GM12878 (cell line): Measurements from ENCODE around the gene CHDH. TPM values are rescaled to one million over a fixed set of nuclear protein-coding genes. Genes with fewer than 3 reads are reported as not detected.

Source experiments
- ATAC-seq: fragments of 200-7000 bp; cut with Tn5 transposase; 3 replicates; pipeline ENCODE4 v1.9.1; 2020; ENCODE audit warnings: mild to moderate bottlenecking, moderate library complexity
- BruUV-seq: library from RNA; stranded (reverse); fragments of 400-500 nt; replicated peaks from 2 replicates; lab custom pipeline; 2021; lab: Mats Ljungman, UMichigan
- CTCF ChIA-PET: fragments of 300-600 bp; sonication (Branson Sonifier 250); formaldehyde crosslinking; extraction: SDS; loops from one replicate; lab custom pipeline; 2021; ENCODE audit warnings: inconsistent platforms; lab: Yijun Ruan, JAX
- POLR2A ChIA-PET: fragments of 350-600 bp; formaldehyde crosslinking; extraction: SDS; loops from one replicate; lab custom pipeline; 2021; ENCODE audit warnings: inconsistent platforms; lab: Charles Lee
- RAD21 ChIA-PET: fragments of 300-600 bp; sonication (Branson Sonifier 250); formaldehyde crosslinking; loops from one replicate; lab custom pipeline; 2023; ENCODE audit warnings: antibody characterized with exemption; ENCODE audit not compliant: unreplicated experiment; lab: Charles Lee
- SMC1A ChIA-PET: fragments of 300-600 bp; sonication (Branson Sonifier 250); formaldehyde crosslinking; loops from one replicate; lab custom pipeline; 2023; ENCODE audit not compliant: unreplicated experiment, uncharacterized antibody; lab: Charles Lee
- DNase-seq: peaks from one replicate; pipeline ENCODE4 v3.0.0-alpha.2; 2011; ENCODE audit warnings: low read depth, low spot score
- FAIRE-seq: peaks from 3 replicates; lab custom pipeline; 2011; peaks lifted over from hg19 to GRCh38; lab: Jason Lieb, UNC
- H2AFZ ChIP-seq: 2 replicates; pipeline ENCODE4 v1.6.0; 2011; ENCODE audit warnings: low read depth, low read length, control low read depth; ENCODE audit not compliant: control insufficient read depth
- H3K27ac ChIP-seq: 2 replicates; pipeline ENCODE4 v1.5.1; 2011; ENCODE audit warnings: control low read depth; ENCODE audit not compliant: control insufficient read depth, insufficient read depth
- H3K27me3 ChIP-seq, 2 experiments: replicated peaks in 1 of 2; 2 replicates each; pipeline versions ENCODE4 v1.6.0 to v1.6.1; 2011; ENCODE audit warnings: low read length in 1 of 2; ENCODE audit not compliant: control insufficient read depth in 2 of 2, insufficient read depth in 2 of 2
- H3K36me3 ChIP-seq, 2 experiments: 2 replicates each; pipeline ENCODE4 v1.5.1; 2011; ENCODE audit warnings: low read length in 1 of 2; ENCODE audit not compliant: control insufficient read depth in 2 of 2, insufficient read depth in 2 of 2
- H3K4me1 ChIP-seq: 2 replicates; pipeline ENCODE4 v1.6.1; 2011; ENCODE audit warnings: mild to moderate bottlenecking, low read length, moderate library complexity, mixed read lengths; ENCODE audit not compliant: control insufficient read depth, insufficient read depth
- H3K4me2 ChIP-seq: 2 replicates; pipeline ENCODE4 v1.6.0; 2011; ENCODE audit warnings: control low read depth; ENCODE audit not compliant: control insufficient read depth, insufficient read depth
- H3K4me3 ChIP-seq: fragments of 200-600 bp; sonication (generic); 2 replicates; pipeline ENCODE4 v1.5.1; 2016
- H3K79me2 ChIP-seq: 2 replicates; pipeline ENCODE4 v1.6.0; 2011; ENCODE audit warnings: low read length; ENCODE audit not compliant: control insufficient read depth, insufficient read depth
- H3K9ac ChIP-seq: 2 replicates; pipeline ENCODE4 v1.8.0; 2011; ENCODE audit warnings: low read length, control low read depth, mixed read lengths; ENCODE audit not compliant: control insufficient read depth, insufficient read depth
- H3K9me3 ChIP-seq: replicated peaks from 3 replicates; pipeline ENCODE4 v1.5.1; 2011; ENCODE audit warnings: mild to moderate bottlenecking, low read length; ENCODE audit not compliant: control insufficient read depth, insufficient read depth
- H4K20me1 ChIP-seq: 2 replicates; pipeline ENCODE4 v1.6.0; 2011; ENCODE audit not compliant: control insufficient read depth, insufficient read depth
- CBX5 ChIP-seq: sonication (generic); IDR thresholded peaks from 2 replicates; pipeline ENCODE4 v1.6.1; 2016; ENCODE audit warnings: low read depth, moderate library complexity, mild to moderate bottlenecking, inconsistent platforms
- FOS ChIP-seq: IDR thresholded peaks from 3 replicates; pipeline ENCODE4 v1.6.1; 2011; ENCODE audit warnings: borderline replicate concordance; ENCODE audit not compliant: insufficient read length; ENCODE audit errors: extremely low read depth
- HDAC6 ChIP-seq: fragments of 200-600 bp; sonication (generic); IDR thresholded peaks from one replicate; pipeline ENCODE4 v1.8.0; 2017; ENCODE audit warnings: antibody characterized with exemption; ENCODE audit not compliant: unreplicated experiment
- MYB ChIP-seq: fragments of 150-350 bp; IDR thresholded peaks from 2 replicates; pipeline ENCODE4 v1.6.1; 2014; ENCODE audit warnings: mild to moderate bottlenecking, low read depth, low read length, borderline replicate concordance
- POLR2AphosphoS5 ChIP-seq: IDR thresholded peaks from 2 replicates; pipeline ENCODE4 v1.6.1; 2011; ENCODE audit warnings: mild to moderate bottlenecking, low read length, inconsistent platforms
- RB1 ChIP-seq: fragments of 450-650 bp; formaldehyde crosslinking; IDR thresholded peaks from 2 replicates; pipeline ENCODE4 v1.6.1; 2017; ENCODE audit warnings: mild to moderate bottlenecking, borderline replicate concordance
- RCOR1 ChIP-seq: conservative IDR thresholded peaks from 2 replicates; pipeline ENCODE4 v1.6.1; 2012; ENCODE audit warnings: low read depth, low read length, improper control_type of control experiment
- SMARCA5 ChIP-seq: fragments of 450-650 bp; IDR thresholded peaks from 2 replicates; pipeline ENCODE4 v1.6.1; 2017; ENCODE audit warnings: mild to moderate bottlenecking
- TCF7 ChIP-seq: IDR thresholded peaks from 2 replicates; pipeline ENCODE4 v1.6.1; 2014; ENCODE audit warnings: antibody characterized with exemption, borderline replicate concordance
- WGBS: methylation state at CpG from one replicate; pipeline ENCODE4 v1.1.6; 2016; ENCODE audit warnings: low lambda C conversion rate; ENCODE audit not compliant: insufficient replicate concordance, insufficient coverage; ENCODE audit errors: missing lambda C conversion rate; 5-methylcytosine and 5-hydroxymethylcytosine counted together
- in situ Hi-C: fragments of 300-500 bp; cut with MboI; formaldehyde crosslinking; loops from 9 replicates; pipeline ENCODE4 v1.14.3; 2018; ENCODE audit warnings: mixed read lengths
- intact Hi-C: fragments of 100-400 bp; cut with micrococcal nuclease; formaldehyde crosslinking; loops from one replicate; pipeline ENCODE4 v1.14.2; 2022; ENCODE audit not compliant: unreplicated experiment
- polyA plus RNA-seq, 11 experiments: library from polyadenylated mRNA; depleted of rRNA in 4 of 11; unstranded in 6 of 11; stranded (reverse) in 5 of 11; fragments of >200 nt; fragmentation: Nextera tagmentation in 4 of 11; fragmentation: Illumina TruSeq in 1 of 11; extraction: Ambion mirVana in 4 of 11; extraction: Trizol in 1 of 11; gene quantifications; 1 replicate in 1 of 11; 2 replicates in 10 of 11; pipeline versions ENCODE4 v1.2.1 to v1.2.3, GENCODE V29; 2011 to 2016; ENCODE audit warnings: inconsistent platforms in 2 of 11, missing spikeins in 2 of 11, low read depth in 1 of 11
- total RNA-seq, 4 experiments: library from RNA; depleted of rRNA in 3 of 4; stranded (reverse); fragments of >200 nt in 3 of 4; fragmentation: Illumina TruSeq in 1 of 4; extraction: Trizol in 1 of 4; gene quantifications; 2 replicates each; pipeline versions ENCODE4 v1.2.1 to v1.2.3, GENCODE V29; 2013 to 2021
- TF ChIP-seq, protein P1 (sequence below): fragments of 450-650 bp; IDR thresholded peaks from 2 replicates; pipeline ENCODE4 v1.6.1; 2017; ENCODE audit warnings: low read depth, mild to moderate bottlenecking, moderate library complexity
- TF ChIP-seq, protein P2 (sequence below): fragments of 450-650 bp; IDR thresholded peaks from 2 replicates; pipeline ENCODE4 v1.6.1; 2017; ENCODE audit warnings: mild to moderate bottlenecking, moderate library complexity
- TF ChIP-seq, protein P3 (sequence below): fragments of 450-650 bp; IDR thresholded peaks from 2 replicates; pipeline ENCODE4 v1.6.1; 2017; ENCODE audit warnings: mild to moderate bottlenecking, moderate library complexity

Gene CHDH
- total and polyA plus RNA-seq, 10 of the 15 experiments (the other 5 are each of a cell fraction or from before 2014, with no cell fraction given) = 0.95 to 8.3 (median 2.9) TPM

DNA sequence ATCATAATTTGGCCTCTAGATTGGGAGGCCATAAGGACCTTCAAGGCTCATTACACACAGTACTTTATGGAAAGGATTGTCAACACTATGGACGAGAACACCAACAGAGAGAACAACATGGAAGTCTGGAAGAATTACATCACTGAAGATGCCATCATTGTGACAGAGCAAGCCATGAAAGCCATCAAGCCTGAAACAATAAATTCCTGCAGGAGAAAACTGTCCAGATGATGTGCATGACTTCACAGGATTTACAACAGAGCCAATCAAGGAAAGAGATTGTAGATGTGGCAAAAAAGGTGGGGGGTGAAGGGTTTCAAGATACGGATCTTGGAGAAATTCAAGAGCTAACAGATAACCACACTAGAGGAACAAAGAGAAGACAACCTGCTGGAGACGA is 16.0 kb upstream of the CHDH start (continued):
- TF ChIP-seq CBX5 (no peak), HDAC6 (no peak)

DNA sequence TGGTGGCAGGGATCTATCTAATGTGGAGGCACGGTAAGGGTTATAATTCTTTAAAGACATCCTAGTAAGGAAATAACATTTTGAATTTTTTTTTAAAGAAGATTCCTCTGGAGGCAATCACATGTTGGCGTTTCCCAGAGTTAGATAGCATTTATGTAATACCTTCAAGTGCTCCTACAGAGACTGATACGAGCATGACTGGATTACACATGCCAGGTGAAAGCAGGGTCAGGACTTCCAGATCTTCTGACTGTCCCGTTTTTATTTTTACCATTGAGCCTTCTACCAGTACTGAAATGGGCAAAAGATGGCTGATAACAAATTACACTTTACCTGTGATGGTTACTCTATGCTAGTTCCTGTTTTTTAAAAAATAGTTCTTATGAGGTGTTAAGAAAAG is 14.0 kb upstream of the CHDH start:
- Histone ChIP-seq H3K9me3 (no peaks in the 10 kb centered on the region), H3K4me3 (no peak overlapping the region), H3K27me3 (no peaks in the 10 kb centered on the region), H3K79me2 (no peaks in the 10 kb centered on the region), H4K20me1 (no peaks in the 10 kb centered on the region), H3K36me3 (peaks cover 0 to 10% of the 10 kb centered on the region in 2 experiments; a peak in 3 of 4 replicates), H3K9ac (no peak overlapping the region), H2AFZ (no peak overlapping the region), H3K27ac (no peak overlapping the region), H3K4me1 (peaks cover 14% of the 10 kb centered on the region), H3K4me2 (no peak overlapping the region)
- in situ Hi-C loops (no loop called here), intact Hi-C loops (no loop called here)
- no peak for FAIRE-seq
- CTCF ChIA-PET = interaction anchor here (1.5 kb wide), 1 partner anchor 20 kb away, joined by 4 read pairs; no protein-coding TSS in a partner anchor
- POLR2A ChIA-PET = no interaction called here
- WGBS = 95% methylated on average over 4 of the region's 4 CpGs
- ATAC-seq = no peak
- RAD21 ChIA-PET = no interaction called here
- no TSS peak for BruUV-seq
- DNase-seq = no peak
- SMC1A ChIA-PET = interaction anchor here (1.3 kb wide), 1 partner anchor 16 kb away, joined by 3 read pairs; no protein-coding TSS in a partner anchor
- TF ChIP-seq RB1 (no peak), SMARCA5 (no peak), MYB (no peak), FOS (no peak), TCF7 (no peak), POLR2AphosphoS5 (no peak), RCOR1 (no peak)
- TF ChIP-seq, protein P1, sequence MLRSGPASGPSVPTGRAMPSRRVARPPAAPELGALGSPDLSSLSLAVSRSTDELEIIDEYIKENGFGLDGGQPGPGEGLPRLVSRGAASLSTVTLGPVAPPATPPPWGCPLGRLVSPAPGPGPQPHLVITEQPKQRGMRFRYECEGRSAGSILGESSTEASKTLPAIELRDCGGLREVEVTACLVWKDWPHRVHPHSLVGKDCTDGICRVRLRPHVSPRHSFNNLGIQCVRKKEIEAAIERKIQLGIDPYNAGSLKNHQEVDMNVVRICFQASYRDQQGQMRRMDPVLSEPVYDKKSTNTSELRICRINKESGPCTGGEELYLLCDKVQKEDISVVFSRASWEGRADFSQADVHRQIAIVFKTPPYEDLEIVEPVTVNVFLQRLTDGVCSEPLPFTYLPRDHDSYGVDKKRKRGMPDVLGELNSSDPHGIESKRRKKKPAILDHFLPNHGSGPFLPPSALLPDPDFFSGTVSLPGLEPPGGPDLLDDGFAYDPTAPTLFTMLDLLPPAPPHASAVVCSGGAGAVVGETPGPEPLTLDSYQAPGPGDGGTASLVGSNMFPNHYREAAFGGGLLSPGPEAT = no peak
- TF ChIP-seq, protein P2, sequence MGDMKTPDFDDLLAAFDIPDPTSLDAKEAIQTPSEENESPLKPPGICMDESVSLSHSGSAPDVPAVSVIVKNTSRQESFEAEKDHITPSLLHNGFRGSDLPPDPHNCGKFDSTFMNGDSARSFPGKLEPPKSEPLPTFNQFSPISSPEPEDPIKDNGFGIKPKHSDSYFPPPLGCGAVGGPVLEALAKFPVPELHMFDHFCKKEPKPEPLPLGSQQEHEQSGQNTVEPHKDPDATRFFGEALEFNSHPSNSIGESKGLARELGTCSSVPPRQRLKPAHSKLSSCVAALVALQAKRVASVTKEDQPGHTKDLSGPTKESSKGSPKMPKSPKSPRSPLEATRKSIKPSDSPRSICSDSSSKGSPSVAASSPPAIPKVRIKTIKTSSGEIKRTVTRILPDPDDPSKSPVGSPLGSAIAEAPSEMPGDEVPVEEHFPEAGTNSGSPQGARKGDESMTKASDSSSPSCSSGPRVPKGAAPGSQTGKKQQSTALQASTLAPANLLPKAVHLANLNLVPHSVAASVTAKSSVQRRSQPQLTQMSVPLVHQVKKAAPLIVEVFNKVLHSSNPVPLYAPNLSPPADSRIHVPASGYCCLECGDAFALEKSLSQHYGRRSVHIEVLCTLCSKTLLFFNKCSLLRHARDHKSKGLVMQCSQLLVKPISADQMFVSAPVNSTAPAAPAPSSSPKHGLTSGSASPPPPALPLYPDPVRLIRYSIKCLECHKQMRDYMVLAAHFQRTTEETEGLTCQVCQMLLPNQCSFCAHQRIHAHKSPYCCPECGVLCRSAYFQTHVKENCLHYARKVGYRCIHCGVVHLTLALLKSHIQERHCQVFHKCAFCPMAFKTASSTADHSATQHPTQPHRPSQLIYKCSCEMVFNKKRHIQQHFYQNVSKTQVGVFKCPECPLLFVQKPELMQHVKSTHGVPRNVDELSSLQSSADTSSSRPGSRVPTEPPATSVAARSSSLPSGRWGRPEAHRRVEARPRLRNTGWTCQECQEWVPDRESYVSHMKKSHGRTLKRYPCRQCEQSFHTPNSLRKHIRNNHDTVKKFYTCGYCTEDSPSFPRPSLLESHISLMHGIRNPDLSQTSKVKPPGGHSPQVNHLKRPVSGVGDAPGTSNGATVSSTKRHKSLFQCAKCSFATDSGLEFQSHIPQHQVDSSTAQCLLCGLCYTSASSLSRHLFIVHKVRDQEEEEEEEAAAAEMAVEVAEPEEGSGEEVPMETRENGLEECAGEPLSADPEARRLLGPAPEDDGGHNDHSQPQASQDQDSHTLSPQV = no peak
- TF ChIP-seq, protein P3, sequence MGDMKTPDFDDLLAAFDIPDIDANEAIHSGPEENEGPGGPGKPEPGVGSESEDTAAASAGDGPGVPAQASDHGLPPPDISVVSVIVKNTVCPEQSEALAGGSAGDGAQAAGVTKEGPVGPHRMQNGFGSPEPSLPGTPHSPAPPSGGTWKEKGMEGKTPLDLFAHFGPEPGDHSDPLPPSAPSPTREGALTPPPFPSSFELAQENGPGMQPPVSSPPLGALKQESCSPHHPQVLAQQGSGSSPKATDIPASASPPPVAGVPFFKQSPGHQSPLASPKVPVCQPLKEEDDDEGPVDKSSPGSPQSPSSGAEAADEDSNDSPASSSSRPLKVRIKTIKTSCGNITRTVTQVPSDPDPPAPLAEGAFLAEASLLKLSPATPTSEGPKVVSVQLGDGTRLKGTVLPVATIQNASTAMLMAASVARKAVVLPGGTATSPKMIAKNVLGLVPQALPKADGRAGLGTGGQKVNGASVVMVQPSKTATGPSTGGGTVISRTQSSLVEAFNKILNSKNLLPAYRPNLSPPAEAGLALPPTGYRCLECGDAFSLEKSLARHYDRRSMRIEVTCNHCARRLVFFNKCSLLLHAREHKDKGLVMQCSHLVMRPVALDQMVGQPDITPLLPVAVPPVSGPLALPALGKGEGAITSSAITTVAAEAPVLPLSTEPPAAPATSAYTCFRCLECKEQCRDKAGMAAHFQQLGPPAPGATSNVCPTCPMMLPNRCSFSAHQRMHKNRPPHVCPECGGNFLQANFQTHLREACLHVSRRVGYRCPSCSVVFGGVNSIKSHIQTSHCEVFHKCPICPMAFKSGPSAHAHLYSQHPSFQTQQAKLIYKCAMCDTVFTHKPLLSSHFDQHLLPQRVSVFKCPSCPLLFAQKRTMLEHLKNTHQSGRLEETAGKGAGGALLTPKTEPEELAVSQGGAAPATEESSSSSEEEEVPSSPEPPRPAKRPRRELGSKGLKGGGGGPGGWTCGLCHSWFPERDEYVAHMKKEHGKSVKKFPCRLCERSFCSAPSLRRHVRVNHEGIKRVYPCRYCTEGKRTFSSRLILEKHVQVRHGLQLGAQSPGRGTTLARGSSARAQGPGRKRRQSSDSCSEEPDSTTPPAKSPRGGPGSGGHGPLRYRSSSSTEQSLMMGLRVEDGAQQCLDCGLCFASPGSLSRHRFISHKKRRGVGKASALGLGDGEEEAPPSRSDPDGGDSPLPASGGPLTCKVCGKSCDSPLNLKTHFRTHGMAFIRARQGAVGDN = no peak
